22Rv1 (cell line): ENCODE measurements around the gene SLC4A1AP.

Source experiments
- ZFX ChIP-seq: fragments of 450-650 bp; IDR thresholded peaks from 2 replicates; pipeline ENCODE4 v1.6.1; 2017; ENCODE audit warnings: antibody characterized with exemption, borderline replicate concordance
- TF ChIP-seq, protein P1 (sequence below): fragments of 450-650 bp; IDR thresholded peaks from 2 replicates; pipeline ENCODE4 v1.5.1; 2017; ENCODE audit warnings: mild to moderate bottlenecking

DNA sequence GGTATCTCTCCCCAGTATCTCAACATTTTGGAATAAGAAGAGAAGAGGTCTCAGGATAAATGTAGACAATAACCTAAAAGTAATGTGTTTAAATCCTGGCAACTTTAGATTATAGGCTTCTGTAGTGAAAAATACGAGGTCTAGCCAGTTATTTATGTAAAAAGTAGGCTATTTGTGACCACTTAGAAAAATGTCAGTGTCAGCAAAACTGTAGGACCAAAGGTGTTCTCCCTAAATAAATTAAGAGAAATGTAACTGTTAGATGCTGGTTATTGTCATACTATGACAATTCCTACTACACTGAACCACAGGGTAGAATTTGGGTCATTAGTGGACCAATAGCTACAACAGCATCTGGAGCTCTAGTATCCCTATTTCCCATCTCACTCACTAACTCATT lies 2.3 kb upstream of the SLC4A1AP start:
- TF ChIP-seq, protein P1, sequence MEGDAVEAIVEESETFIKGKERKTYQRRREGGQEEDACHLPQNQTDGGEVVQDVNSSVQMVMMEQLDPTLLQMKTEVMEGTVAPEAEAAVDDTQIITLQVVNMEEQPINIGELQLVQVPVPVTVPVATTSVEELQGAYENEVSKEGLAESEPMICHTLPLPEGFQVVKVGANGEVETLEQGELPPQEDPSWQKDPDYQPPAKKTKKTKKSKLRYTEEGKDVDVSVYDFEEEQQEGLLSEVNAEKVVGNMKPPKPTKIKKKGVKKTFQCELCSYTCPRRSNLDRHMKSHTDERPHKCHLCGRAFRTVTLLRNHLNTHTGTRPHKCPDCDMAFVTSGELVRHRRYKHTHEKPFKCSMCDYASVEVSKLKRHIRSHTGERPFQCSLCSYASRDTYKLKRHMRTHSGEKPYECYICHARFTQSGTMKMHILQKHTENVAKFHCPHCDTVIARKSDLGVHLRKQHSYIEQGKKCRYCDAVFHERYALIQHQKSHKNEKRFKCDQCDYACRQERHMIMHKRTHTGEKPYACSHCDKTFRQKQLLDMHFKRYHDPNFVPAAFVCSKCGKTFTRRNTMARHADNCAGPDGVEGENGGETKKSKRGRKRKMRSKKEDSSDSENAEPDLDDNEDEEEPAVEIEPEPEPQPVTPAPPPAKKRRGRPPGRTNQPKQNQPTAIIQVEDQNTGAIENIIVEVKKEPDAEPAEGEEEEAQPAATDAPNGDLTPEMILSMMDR: no peak
- TF ChIP-seq ZFX: no peak
